Spleen (tissue), 11 donors: ENCODE results near the gene ABCA13. TPM values are rescaled to one million over a fixed set of nuclear protein-coding genes. Genes with fewer than 3 reads are reported as not detected.

Experiments used
- DNase-seq: peaks from one replicate; pipeline ENCODE4 v3.0.0-alpha.2; 2020
- H3K27ac ChIP-seq, 8 donors: fragments of 200-600 bp; sonication (generic) in 7 of 8; 1 replicate in 4 of 8; 2 replicates in 4 of 8; pipeline versions ENCODE4 v1.5.0 to v1.8.0; 2016 to 2021; ENCODE audit warnings: inconsistent platforms in 4 of 8, mild to moderate bottlenecking in 4 of 8, moderate library complexity in 1 of 8
- H3K27me3 ChIP-seq, 7 donors: fragments of 200-600 bp; sonication (generic) in 6 of 7; replicated peaks in 1 of 7; 1 replicate in 4 of 7; 2 replicates in 3 of 7; pipeline versions ENCODE4 v1.5.0 to v1.8.0; 2016 to 2021; ENCODE audit warnings: inconsistent platforms in 3 of 7, mild to moderate bottlenecking in 1 of 7
- H3K36me3 ChIP-seq, 6 donors: fragments of 200-600 bp; sonication (generic) in 5 of 6; 1 replicate in 4 of 6; 2 replicates in 2 of 6; pipeline versions ENCODE4 v1.5.0 to v1.8.0; 2016 to 2021; ENCODE audit warnings: inconsistent platforms in 2 of 6
- H3K4me1 ChIP-seq, 6 donors: fragments of 200-600 bp; sonication (generic) in 5 of 6; 1 replicate in 3 of 6; 2 replicates in 3 of 6; pipeline versions ENCODE4 v1.5.0 to v1.8.0; 2016 to 2021; ENCODE audit warnings: inconsistent platforms in 3 of 6
- H3K4me3 ChIP-seq, 8 donors: fragments of 200-600 bp; sonication (generic) in 7 of 8; 1 replicate in 4 of 8; 2 replicates in 4 of 8; pipeline versions ENCODE4 v1.5.0 to v1.8.0; 2016 to 2021; ENCODE audit warnings: inconsistent platforms in 4 of 8, mild to moderate bottlenecking in 4 of 8, moderate library complexity in 2 of 8
- H3K9me3 ChIP-seq, 8 donors: fragments of 200-600 bp; sonication (generic) in 7 of 8; 1 replicate in 4 of 8; 2 replicates in 4 of 8; pipeline versions ENCODE4 v1.5.0 to v1.8.0; 2016 to 2021; ENCODE audit warnings: inconsistent platforms in 4 of 8
- POLR2A ChIP-seq, 3 donors: fragments of 450-650 bp; IDR thresholded peaks; one replicate each; pipeline ENCODE4 v1.5.1; 2017; ENCODE audit warnings: antibody characterized with exemption in 3 of 3, mild to moderate bottlenecking in 1 of 3
- POLR2AphosphoS5 ChIP-seq, 3 donors: sonication (generic); formaldehyde crosslinking; IDR thresholded peaks; one replicate each; pipeline ENCODE4 v1.5.1; 2017; ENCODE audit warnings: antibody characterized with exemption in 3 of 3
- WGBS, 5 donors: extraction: QIAGEN DNeasy Blood & Tissue Kit in 3 of 5; methylation state at CpG; one replicate each; pipeline versions ENCODE4 v1.1.5 to v1.1.7; 2013 to 2018; 5-methylcytosine and 5-hydroxymethylcytosine counted together
- intact Hi-C: fragments of 100-400 bp; cut with DNase I; formaldehyde crosslinking; loops from one replicate; pipeline ENCODE4 v1.15.0; 2023; ENCODE audit warnings: low total_unique reads
- polyA plus RNA-seq, 3 donors: library from polyadenylated mRNA; stranded (reverse); fragments of 200-250 nt; gene quantifications; one replicate each; pipeline ENCODE4 v1.2.1, GENCODE V29; 2013
- total RNA-seq, 7 donors: library from RNA; depleted of rRNA in 3 of 7; stranded (reverse); fragments of >200 nt in 3 of 7; fragmentation: NEBNext Ultra II Directional in 4 of 7; extraction: Animal tissue kit (Norgen Biotek cat#: 25700) in 4 of 7; gene quantifications; one replicate each; pipeline versions ENCODE4 v1.1.0 to v1.2.1, GENCODE V29; 2016 to 2021
- TF ChIP-seq, protein P1 (sequence below), 11 experiments: fragments of 200-600 bp in 7 of 11; fragments of 450-650 bp in 4 of 11; sonication (generic) in 4 of 11; IDR thresholded peaks in 8 of 11; conservative IDR thresholded peaks in 3 of 11; 1 replicate in 7 of 11; 2 replicates in 4 of 11; pipeline versions ENCODE4 v1.4.0 to v1.8.0; 2016 to 2021; ENCODE audit warnings: antibody characterized with exemption in 11 of 11, inconsistent platforms in 4 of 11, mild to moderate bottlenecking in 1 of 11
- donor health status: healthy with polysubstance abuse.
- donor health status: DM: no; HTN: no; CAD: no; lungs with moderate emphysema.
- donor health status: DM: no; HTN: no; CAD: no.
- donor health status: Bipolar disorder and iron deficiency.
- donor health status: healthy.
- donor health status: DM: no; HTN: no; CAD: no.
- donor health status: DM: yes; HTN: yes; CAD: no.

The ABCA13 gene
- total and polyA plus RNA-seq, 10 donors, result 0.02 to 19.0 (median 1.8) TPM

DNA sequence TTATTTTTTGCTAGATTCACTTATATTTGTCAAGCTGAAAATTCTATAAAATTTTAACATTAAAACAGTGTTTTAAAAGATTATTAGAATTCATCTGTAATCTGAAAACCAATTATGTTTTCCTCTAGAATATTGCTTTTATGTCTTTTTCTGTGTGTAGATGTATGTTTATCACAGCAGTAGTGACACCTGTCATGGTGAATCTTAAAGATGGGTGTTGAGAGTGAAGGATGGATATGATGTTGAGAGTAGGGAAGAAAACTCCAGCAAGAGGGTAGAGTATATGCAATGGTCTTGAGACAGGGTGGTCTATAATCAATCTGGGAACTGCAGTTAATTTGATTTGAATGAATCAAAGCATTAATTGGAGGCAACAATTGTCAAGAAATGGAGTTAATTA, 416.2 kb downstream of the ABCA13 start:
- H3K27me3 ChIP-seq, result no peaks in the 10 kb centered on the region
- no peaks in the 10 kb centered on the region for H3K9me3 ChIP-seq
- no peak for DNase-seq
- TF ChIP-seq, protein P1, sequence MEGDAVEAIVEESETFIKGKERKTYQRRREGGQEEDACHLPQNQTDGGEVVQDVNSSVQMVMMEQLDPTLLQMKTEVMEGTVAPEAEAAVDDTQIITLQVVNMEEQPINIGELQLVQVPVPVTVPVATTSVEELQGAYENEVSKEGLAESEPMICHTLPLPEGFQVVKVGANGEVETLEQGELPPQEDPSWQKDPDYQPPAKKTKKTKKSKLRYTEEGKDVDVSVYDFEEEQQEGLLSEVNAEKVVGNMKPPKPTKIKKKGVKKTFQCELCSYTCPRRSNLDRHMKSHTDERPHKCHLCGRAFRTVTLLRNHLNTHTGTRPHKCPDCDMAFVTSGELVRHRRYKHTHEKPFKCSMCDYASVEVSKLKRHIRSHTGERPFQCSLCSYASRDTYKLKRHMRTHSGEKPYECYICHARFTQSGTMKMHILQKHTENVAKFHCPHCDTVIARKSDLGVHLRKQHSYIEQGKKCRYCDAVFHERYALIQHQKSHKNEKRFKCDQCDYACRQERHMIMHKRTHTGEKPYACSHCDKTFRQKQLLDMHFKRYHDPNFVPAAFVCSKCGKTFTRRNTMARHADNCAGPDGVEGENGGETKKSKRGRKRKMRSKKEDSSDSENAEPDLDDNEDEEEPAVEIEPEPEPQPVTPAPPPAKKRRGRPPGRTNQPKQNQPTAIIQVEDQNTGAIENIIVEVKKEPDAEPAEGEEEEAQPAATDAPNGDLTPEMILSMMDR (IDR thresholded peaks at IDR 0.05 in 8 of 11, conservative IDR thresholded peaks at IDR 0.05 in 3 of 11), result no peak
- TF ChIP-seq POLR2A (IDR thresholded peaks at IDR 0.05), result no peak
- TF ChIP-seq POLR2AphosphoS5 (IDR thresholded peaks at IDR 0.05), result no peak
- H3K4me3 ChIP-seq, result no peak overlapping the region
- no peaks in the 10 kb centered on the region for H3K36me3 ChIP-seq
- no peak overlapping the region for H3K27ac ChIP-seq
- H3K4me1 ChIP-seq, result no peaks in the 10 kb centered on the region
- intact Hi-C loops, result no loop called here

DNA sequence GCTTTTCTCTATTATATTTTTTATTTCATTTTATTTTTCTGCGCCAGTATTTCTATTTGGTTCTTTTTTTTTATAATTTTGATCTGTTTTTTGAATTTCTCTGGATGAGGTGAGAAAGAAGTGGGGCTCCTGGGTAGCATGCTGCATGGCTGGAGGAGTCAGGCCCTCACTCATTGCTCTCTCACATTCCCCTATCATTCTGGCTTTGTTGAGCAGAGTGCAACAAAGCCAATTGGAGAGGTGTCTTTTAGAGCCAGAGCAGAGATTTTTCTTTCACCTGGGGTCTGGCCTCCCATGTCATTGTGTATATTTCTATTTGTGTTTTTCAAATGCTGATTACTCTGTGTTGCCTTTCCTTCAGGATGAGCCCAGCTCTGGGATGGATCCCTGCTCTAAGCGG, 423.1 kb downstream of the ABCA13 start:
- intact Hi-C loops, result no loop called here
- 90 to 94% (median 91%) methylated on average over 2 of the region's 2 CpGs for WGBS, 5 donors
- TF ChIP-seq POLR2A (IDR thresholded peaks at IDR 0.05) (no peak), POLR2AphosphoS5 (IDR thresholded peaks at IDR 0.05) (no peak)
- TF ChIP-seq, protein P1 (IDR thresholded peaks at IDR 0.05 in 8 of 11, conservative IDR thresholded peaks at IDR 0.05 in 3 of 11), result no peak
- DNase-seq, result no peak
- Histone ChIP-seq H3K4me3 (no peak overlapping the region), H3K9me3 (no peaks in the 10 kb centered on the region), H3K27me3 (no peaks in the 10 kb centered on the region), H3K36me3 (peaks cover 0 to 19% (median 0%) of the 10 kb centered on the region in 6 donors), H3K4me1 (no peaks in the 10 kb centered on the region), H3K27ac (no peak overlapping the region)

DNA sequence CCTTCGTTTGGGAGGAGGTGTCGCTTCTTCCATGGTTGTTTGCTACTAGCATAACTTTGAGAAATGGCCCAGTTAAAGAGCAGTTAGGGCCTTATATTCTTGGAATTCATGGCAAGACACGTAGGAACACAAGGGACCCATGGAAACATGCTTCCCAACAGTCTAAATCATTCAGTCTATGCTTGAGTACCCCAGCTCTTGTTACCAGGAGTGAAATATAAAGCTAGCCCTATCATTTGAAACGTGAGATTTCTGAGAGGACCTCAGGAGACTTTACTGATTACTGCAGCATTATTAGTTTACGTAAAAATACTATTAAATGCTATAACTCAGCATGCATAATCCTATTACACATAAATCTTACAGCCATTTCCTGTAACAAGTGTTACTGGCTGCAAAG, 424.5 kb downstream of the ABCA13 start:
- WGBS, 5 donors, result 72 to 83% (median 82%) methylated on average over 5 of the region's 5 CpGs
- Histone ChIP-seq H3K9me3 (no peaks in the 10 kb centered on the region), H3K27ac (no peak overlapping the region), H3K36me3 (peaks cover 0 to 19% (median 0%) of the 10 kb centered on the region in 6 donors), H3K27me3 (no peaks in the 10 kb centered on the region), H3K4me3 (no peak overlapping the region), H3K4me1 (no peaks in the 10 kb centered on the region)
- TF ChIP-seq POLR2A (IDR thresholded peaks at IDR 0.05), result no peak
- TF ChIP-seq POLR2AphosphoS5 (IDR thresholded peaks at IDR 0.05), result no peak
- TF ChIP-seq, protein P1 (IDR thresholded peaks at IDR 0.05 in 8 of 11, conservative IDR thresholded peaks at IDR 0.05 in 3 of 11), result no peak
- DNase-seq, result no peak
- intact Hi-C loops, result no loop called here

DNA sequence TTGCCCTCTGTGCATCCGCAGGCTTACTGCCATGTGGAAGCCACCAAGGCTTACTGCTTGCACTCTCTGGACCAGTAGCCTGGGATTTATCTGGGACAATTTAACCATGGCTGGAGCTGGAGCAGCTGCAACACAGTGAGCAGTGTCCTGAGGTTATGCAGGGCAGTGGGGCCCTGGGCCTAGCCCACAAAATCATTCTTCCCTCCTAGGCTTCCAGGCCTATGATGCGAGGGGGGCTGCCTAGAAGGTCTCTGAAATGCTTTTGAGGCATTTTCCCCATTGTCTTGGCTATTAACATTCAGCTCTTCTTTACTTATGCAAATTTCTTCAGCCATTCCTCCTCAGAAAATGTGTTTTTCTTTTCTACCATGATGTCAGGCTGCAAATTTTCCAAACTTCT, 439.4 kb downstream of the ABCA13 start:
- peaks cover 0 to 18% (median 0%) of the 10 kb centered on the region in 6 donors for H3K36me3 ChIP-seq
- WGBS, 5 donors, result 81 to 92% (median 88%) methylated on average over 2 of the region's 2 CpGs
- no peaks in the 10 kb centered on the region for H3K9me3 ChIP-seq
- intact Hi-C loops, result no loop called here
- H3K4me1 ChIP-seq, result no peaks in the 10 kb centered on the region
- DNase-seq, result no peak
- no peak overlapping the region for H3K4me3 ChIP-seq
- H3K27ac ChIP-seq, result no peak overlapping the region
- no peaks in the 10 kb centered on the region for H3K27me3 ChIP-seq
- TF ChIP-seq, protein P1 (IDR thresholded peaks at IDR 0.05 in 8 of 11, conservative IDR thresholded peaks at IDR 0.05 in 3 of 11), result no peak
- TF ChIP-seq POLR2AphosphoS5 (IDR thresholded peaks at IDR 0.05), result no peak
- no peak for TF ChIP-seq POLR2A (IDR thresholded peaks at IDR 0.05)
